ENCODE measurements around the gene PALD1.
"Not testable (repeated sequence)": the region's sequence is repeated elsewhere in the genome, so short reads cannot be mapped to it uniquely, and the experiment has no call there.

PALD1 gene

GRCh38 chr10:70614364-70614763, 135.8 kb downstream of the PALD1 start:
- DNase-seq (ENCODE audit: low spot score), result not testable (repeated sequence)

- no peak for DNase-seq (ENCODE audit: low spot score)
Measured at GRCh38 chr10:70615211-70615610, 136.6 kb downstream of the PALD1 start.

GRCh38 chr10:70615784-70616522, 137.4 kb downstream of the PALD1 start:
- DNase-seq (ENCODE audit: low spot score), result no peak

- no peak for DNase-seq (ENCODE audit: low spot score)
Measured at GRCh38 chr10:70616761-70617160, 138.2 kb downstream of the PALD1 start.
